ENCODE data around the gene ADAMTS14. TPM values are rescaled to one million over a fixed set of nuclear protein-coding genes. Genes with fewer than 3 reads are reported as not detected.
A peak's percentile ranks its signal among the peaks of the same experiment; 100 is the strongest.

The ADAMTS14 gene
- total RNA-seq, 1 donor from 2014 or later, result 0.53 TPM

DNA sequence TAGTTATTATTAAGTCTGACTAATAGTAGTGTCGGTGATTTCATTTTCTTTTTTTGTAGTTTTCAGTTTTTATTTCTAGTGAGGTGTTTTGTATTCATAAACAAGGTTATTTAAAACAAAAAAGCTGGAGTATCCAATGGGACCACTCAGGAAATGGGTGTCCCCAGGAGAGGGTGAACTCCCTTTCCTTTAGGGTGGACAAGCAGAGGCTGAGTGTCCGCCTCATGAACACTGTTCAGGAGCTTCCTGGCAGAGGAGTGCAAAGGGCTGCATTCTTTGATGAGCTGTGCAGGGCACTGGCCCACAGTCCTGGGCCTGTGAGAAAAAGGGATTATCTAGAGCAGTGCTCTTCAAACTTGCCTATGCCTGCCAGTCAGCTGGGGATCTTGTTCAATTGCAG lies 56.0 kb downstream of the ADAMTS14 start:
- no peak overlapping the region for H3K27ac ChIP-seq
- no peak overlapping the region for H3K4me3 ChIP-seq
- DNase-seq (no peak), ATAC-seq (no peak)
- TF ChIP-seq, protein P1, sequence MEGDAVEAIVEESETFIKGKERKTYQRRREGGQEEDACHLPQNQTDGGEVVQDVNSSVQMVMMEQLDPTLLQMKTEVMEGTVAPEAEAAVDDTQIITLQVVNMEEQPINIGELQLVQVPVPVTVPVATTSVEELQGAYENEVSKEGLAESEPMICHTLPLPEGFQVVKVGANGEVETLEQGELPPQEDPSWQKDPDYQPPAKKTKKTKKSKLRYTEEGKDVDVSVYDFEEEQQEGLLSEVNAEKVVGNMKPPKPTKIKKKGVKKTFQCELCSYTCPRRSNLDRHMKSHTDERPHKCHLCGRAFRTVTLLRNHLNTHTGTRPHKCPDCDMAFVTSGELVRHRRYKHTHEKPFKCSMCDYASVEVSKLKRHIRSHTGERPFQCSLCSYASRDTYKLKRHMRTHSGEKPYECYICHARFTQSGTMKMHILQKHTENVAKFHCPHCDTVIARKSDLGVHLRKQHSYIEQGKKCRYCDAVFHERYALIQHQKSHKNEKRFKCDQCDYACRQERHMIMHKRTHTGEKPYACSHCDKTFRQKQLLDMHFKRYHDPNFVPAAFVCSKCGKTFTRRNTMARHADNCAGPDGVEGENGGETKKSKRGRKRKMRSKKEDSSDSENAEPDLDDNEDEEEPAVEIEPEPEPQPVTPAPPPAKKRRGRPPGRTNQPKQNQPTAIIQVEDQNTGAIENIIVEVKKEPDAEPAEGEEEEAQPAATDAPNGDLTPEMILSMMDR (IDR thresholded peaks at IDR 0.05), result no peak
- no peaks in the 10 kb centered on the region for H3K27me3 ChIP-seq (ENCODE audit: low read depth)
- intact Hi-C loops (cut with DNase I), result no loop called here
- no peaks in the 10 kb centered on the region for H3K9me3 ChIP-seq
- no peaks in the 10 kb centered on the region for H3K36me3 ChIP-seq
- peaks cover 3% of the 10 kb centered on the region for H3K4me1 ChIP-seq

DNA sequence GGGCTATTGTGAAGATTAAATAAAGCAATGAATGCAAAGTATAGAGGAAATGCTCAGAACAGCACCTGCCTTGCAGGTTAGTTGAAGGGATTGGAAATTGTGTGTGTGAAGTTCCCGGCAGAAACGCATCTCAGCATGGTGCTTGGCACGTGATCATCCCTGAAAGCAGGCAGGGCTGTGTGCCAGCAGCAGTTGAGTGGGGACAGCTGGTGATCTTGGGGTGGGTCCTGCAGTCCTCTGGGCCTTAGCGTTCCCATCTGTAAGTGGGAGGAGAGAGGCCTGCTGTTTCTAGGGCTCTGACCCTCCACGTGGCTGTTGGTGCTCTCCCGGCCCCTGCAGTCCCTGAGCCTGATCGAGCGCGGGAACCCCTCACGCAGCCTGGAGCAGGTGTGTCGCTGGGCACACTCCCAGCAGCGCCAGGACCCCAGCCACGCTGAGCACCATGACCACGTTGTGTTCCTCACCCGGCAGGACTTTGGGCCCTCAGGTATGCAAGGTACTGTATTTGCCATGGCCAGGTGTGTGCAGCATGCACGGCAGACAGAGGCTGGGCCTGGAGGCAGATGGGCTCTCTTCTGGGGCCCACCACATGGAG lies 57.6 kb downstream of the ADAMTS14 start:
- Histone ChIP-seq H3K4me3 (no peak overlapping the region), H3K27ac (no peak overlapping the region), H3K9me3 (no peaks in the 10 kb centered on the region), H3K27me3 (ENCODE audit: low read depth) (no peaks in the 10 kb centered on the region), H3K4me1 (peaks cover 3% of the 10 kb centered on the region), H3K36me3 (no peaks in the 10 kb centered on the region)
- intact Hi-C loops (cut with DNase I), result no loop called here
- TF ChIP-seq, protein P1 (IDR thresholded peaks at IDR 0.05), result no peak
- ATAC-seq, result peak in 1 of 2 donors; percentile 12
- no peak for DNase-seq

DNA sequence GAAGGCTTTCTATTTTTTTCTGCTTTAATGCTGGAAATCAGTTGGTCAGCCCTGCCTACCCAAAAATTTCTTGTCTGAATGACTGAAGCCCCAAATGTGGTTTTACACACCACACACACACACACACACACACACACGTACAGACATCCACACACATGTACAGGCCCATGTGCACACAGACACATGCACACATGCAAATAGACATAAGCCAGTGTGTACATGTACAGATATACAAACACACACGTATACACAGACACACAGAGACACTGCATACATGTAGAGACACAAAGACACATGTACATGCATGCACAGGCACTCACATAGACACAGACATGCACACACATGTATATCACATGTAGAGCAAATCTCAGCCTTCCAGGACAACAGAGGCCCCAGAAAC lies 58.6 kb downstream of the ADAMTS14 start:
- intact Hi-C loops (cut with DNase I), result no loop called here
- Histone ChIP-seq H3K27me3 (ENCODE audit: low read depth) (no peaks in the 10 kb centered on the region), H3K4me3 (no peak overlapping the region), H3K9me3 (no peaks in the 10 kb centered on the region), H3K27ac (no peak overlapping the region), H3K36me3 (no peaks in the 10 kb centered on the region), H3K4me1 (peaks cover 3% of the 10 kb centered on the region)
- DNase-seq, result no peak
- TF ChIP-seq, protein P1 (IDR thresholded peaks at IDR 0.05), result no peak
- ATAC-seq, result no peak

DNA sequence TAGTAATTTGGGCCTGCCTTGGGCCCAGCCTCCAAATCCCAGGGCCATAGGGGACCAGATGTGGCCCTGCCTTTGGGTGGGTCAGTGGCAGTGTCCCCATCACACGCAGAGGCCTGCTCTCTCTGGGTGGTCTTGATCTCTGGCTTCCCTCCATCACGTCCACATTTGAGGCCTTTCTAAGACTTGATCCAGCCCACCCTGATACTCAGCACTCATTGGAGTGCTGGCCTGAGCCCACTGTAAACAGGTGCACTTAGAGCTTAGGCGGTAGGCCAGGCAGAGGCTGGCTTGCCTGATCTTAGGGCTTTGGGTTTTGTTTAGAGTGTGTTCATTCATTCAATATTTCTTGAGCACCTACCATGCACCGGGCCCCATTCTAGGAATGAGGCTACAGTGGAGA lies 60.3 kb downstream of the ADAMTS14 start:
- DNase-seq (no peak), ATAC-seq (no peak)
- no peak overlapping the region for H3K27ac ChIP-seq
- no peaks in the 10 kb centered on the region for H3K27me3 ChIP-seq (ENCODE audit: low read depth)
- H3K4me3 ChIP-seq, result no peak overlapping the region
- H3K9me3 ChIP-seq, result no peaks in the 10 kb centered on the region
- TF ChIP-seq, protein P1 (IDR thresholded peaks at IDR 0.05), result no peak
- H3K36me3 ChIP-seq, result no peaks in the 10 kb centered on the region
- H3K4me1 ChIP-seq, result peaks cover 3% of the 10 kb centered on the region
- intact Hi-C loops (cut with DNase I), result no loop called here

DNA sequence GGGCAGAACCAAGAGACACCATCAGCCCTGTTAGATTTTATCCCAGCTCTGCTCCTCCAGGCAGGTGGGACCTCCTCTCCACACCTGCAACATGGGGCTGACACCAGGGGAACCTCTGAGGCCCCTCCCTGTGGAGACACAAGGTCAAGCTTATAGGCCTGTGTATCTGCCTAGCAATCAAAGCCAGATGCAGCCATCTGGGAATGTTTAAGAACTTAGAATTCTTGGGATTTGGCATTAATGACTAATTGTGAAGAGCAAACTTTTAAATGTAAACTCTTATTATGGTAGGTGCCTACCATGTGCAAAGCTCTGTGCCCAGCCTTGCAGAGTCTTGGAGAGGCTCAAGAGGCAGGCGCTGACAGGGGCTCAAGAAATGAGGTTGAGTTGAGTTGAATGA lies 60.7 kb downstream of the ADAMTS14 start:
- ATAC-seq, result no peak
- TF ChIP-seq, protein P1 (IDR thresholded peaks at IDR 0.05), result no peak
- H3K36me3 ChIP-seq, result no peaks in the 10 kb centered on the region

More for the DNA sequence above, 60.7 kb downstream of the ADAMTS14 start:
- Histone ChIP-seq H3K4me3 (no peak overlapping the region), H3K9me3 (no peaks in the 10 kb centered on the region), H3K27me3 (ENCODE audit: low read depth) (no peaks in the 10 kb centered on the region), H3K27ac (no peak overlapping the region), H3K4me1 (peaks cover 3% of the 10 kb centered on the region)
- intact Hi-C loops (cut with DNase I), result no loop called here
- DNase-seq, result no peak

Data from lower lobe of right lung (tissue), 2 donors.